HEK293T (cell line): ENCODE data around the gene ZNF436.
"Not testable (repeated sequence)": the region's sequence is repeated elsewhere in the genome, so short reads cannot be mapped to it uniquely, and the experiment has no call there.

Source experiments
- CTCF ChIA-PET: fragments of 350-600 bp; formaldehyde crosslinking; extraction: SDS; loops from one replicate; lab custom pipeline; 2021; ENCODE audit warnings: antibody characterized with exemption, inconsistent platforms; lab: Yijun Ruan, JAX
- POLR2A ChIA-PET: fragments of 350-600 bp; formaldehyde crosslinking; extraction: SDS; loops from one replicate; lab custom pipeline; 2020; ENCODE audit warnings: antibody characterized with exemption, inconsistent platforms; lab: Yijun Ruan, JAX
- DNase-seq: peaks from one replicate; pipeline ENCODE4 v3.0.0; 2012; ENCODE audit warnings: mixed read lengths; ENCODE audit errors: extremely low spot score
- ARNT ChIP-seq: fragments of 450-650 bp; IDR thresholded peaks from 2 replicates; pipeline ENCODE4 v1.6.1; 2017; ENCODE audit warnings: mild to moderate bottlenecking
- BHLHE40 ChIP-seq: fragments of 450-650 bp; IDR thresholded peaks from 2 replicates; pipeline ENCODE4 v1.6.1; 2016; ENCODE audit warnings: mild to moderate bottlenecking, moderate library complexity, borderline replicate concordance
- CTBP1 ChIP-seq: fragments of 450-650 bp; IDR thresholded peaks from 2 replicates; pipeline ENCODE4 v1.6.1; 2016; ENCODE audit warnings: borderline replicate concordance
- ELF4 ChIP-seq: fragments of 450-650 bp; IDR thresholded peaks from 2 replicates; pipeline ENCODE4 v1.6.1; 2017; ENCODE audit warnings: antibody characterized with exemption
- FOXA1 ChIP-seq: fragments of 450-650 bp; IDR thresholded peaks from 2 replicates; pipeline ENCODE4 v1.6.1; 2016; ENCODE audit warnings: mild to moderate bottlenecking
- FOXK2 ChIP-seq: fragments of 450-650 bp; IDR thresholded peaks from 2 replicates; pipeline ENCODE4 v1.6.1; 2016; ENCODE audit warnings: mild to moderate bottlenecking
- FOXM1 ChIP-seq: fragments of 450-650 bp; IDR thresholded peaks from 2 replicates; pipeline ENCODE4 v1.6.1; 2017; ENCODE audit warnings: mild to moderate bottlenecking, borderline replicate concordance
- HDGF ChIP-seq: fragments of 450-650 bp; IDR thresholded peaks from 2 replicates; pipeline ENCODE4 v1.6.1; 2017; ENCODE audit warnings: antibody characterized with exemption, borderline replicate concordance
- L3MBTL2 ChIP-seq: fragments of 450-650 bp; conservative IDR thresholded peaks from 2 replicates; pipeline ENCODE4 v1.6.1; 2016; ENCODE audit warnings: mild to moderate bottlenecking
- LEF1 ChIP-seq: fragments of 450-650 bp; IDR thresholded peaks from 2 replicates; pipeline ENCODE4 v1.6.1; 2017; ENCODE audit warnings: mild to moderate bottlenecking, borderline replicate concordance
- NFRKB ChIP-seq: fragments of 450-650 bp; IDR thresholded peaks from 2 replicates; pipeline ENCODE4 v1.6.1; 2016; ENCODE audit warnings: mild to moderate bottlenecking, moderate library complexity
- PKNOX1 ChIP-seq: fragments of 450-650 bp; IDR thresholded peaks from 2 replicates; pipeline ENCODE4 v1.6.1; 2016
- SP1 ChIP-seq: fragments of 450-650 bp; IDR thresholded peaks from 2 replicates; pipeline ENCODE4 v1.6.1; 2017
- SUZ12 ChIP-seq: fragments of 450-650 bp; IDR thresholded peaks from 2 replicates; pipeline ENCODE4 v1.6.1; 2016; ENCODE audit warnings: mild to moderate bottlenecking
- TARDBP ChIP-seq: fragments of 450-650 bp; IDR thresholded peaks from 2 replicates; pipeline ENCODE4 v1.6.1; 2016
- ZNF384 ChIP-seq: fragments of 450-650 bp; IDR thresholded peaks from 2 replicates; pipeline ENCODE4 v1.6.1; 2016

The ZNF436 gene

GRCh38 chr1:23380719-23381118 lies 11.1 kb upstream of the ZNF436 start:
- POLR2A ChIA-PET = interaction anchor here (0.8 to 1.5 kb wide), 2 partner anchors 13 to 36 kb away, joined by 3 to 4 read pairs; partner anchors contain the start of gene HNRNPR
- TF ChIP-seq BHLHE40 = no peak
- no peak for TF ChIP-seq FOXK2
- no peak for TF ChIP-seq NFRKB
- no peak for TF ChIP-seq ELF4
- no peak for TF ChIP-seq TARDBP
- no peak for TF ChIP-seq ARNT
- no peak for TF ChIP-seq PKNOX1
- TF ChIP-seq L3MBTL2 = no peak
- no peak for TF ChIP-seq HDGF
- no peak for TF ChIP-seq CTBP1
- no peak for TF ChIP-seq SP1
- TF ChIP-seq SUZ12 = no peak
- no peak for TF ChIP-seq LEF1
- TF ChIP-seq ZNF384 = no peak
- no peak for TF ChIP-seq FOXA1
- TF ChIP-seq FOXM1 = no peak
- CTCF ChIA-PET = interaction anchor here (0.8 kb wide), 1 partner anchor 23 kb away, joined by 7 read pairs; no protein-coding TSS in a partner anchor
- DNase-seq = no peak

- ChIA-PET POLR2A (interaction anchor here (0.8 to 1.5 kb wide), 2 partner anchors 12 to 36 kb away, joined by 3 to 4 read pairs; partner anchors contain the start of gene HNRNPR), CTCF (interaction anchor here (0.8 kb wide), 1 partner anchor 24 kb away, joined by 7 read pairs; no protein-coding TSS in a partner anchor)
- DNase-seq = not testable (repeated sequence)
Observed at GRCh38 chr1:23380236-23380635, 10.6 kb upstream of the ZNF436 start.

- CTCF ChIA-PET = interaction anchor here (0.6 to 0.7 kb wide), 2 partner anchors 123 to 148 kb away, joined by 3 to 5 read pairs; no protein-coding TSS in a partner anchor
- no peak for DNase-seq
- POLR2A ChIA-PET = interaction anchor here (1.1 to 1.9 kb wide), 3 partner anchors 9 to 33 kb away, joined by 4 to 8 read pairs (median 5); partner anchors contain the start of gene HNRNPR
- no peak for TF ChIP-seq SUZ12
- TF ChIP-seq PKNOX1 = no peak
- 0 out of 2 replicates have a peak, but pooled peaks have one; percentile 34 for TF ChIP-seq ZNF384
- no peak for TF ChIP-seq NFRKB
- TF ChIP-seq ELF4 = no peak
- TF ChIP-seq FOXA1 = no peak
Observed at GRCh38 chr1:23376890-23377811, 7.5 kb upstream of the ZNF436 start.

- POLR2A ChIA-PET, CTCF ChIA-PET, DNase-seq: not testable (repeated sequence)
Observed at GRCh38 chr1:23374079-23374735, 4.6 kb upstream of the ZNF436 start.

GRCh38 chr1:23371987-23372880 lies 2.6 kb upstream of the ZNF436 start:
- ChIA-PET POLR2A (interaction anchor here (1.9 to 4.8 kb wide), 2 partner anchors 27 to 28 kb away, joined by 9 to 97 read pairs; partner anchors contain the start of gene HNRNPR), CTCF (no interaction called here)
- DNase-seq = no peak

GRCh38 chr1:23370709-23371584 lies 1.3 kb upstream of the ZNF436 start:
- peak; percentile 41 for DNase-seq
- ChIA-PET CTCF (interaction anchor here (1.6 kb wide), 1 partner anchor 33 kb away, joined by 7 read pairs; no protein-coding TSS in a partner anchor), POLR2A (interaction anchor here (4.8 kb wide), 1 partner anchor 26 kb away, joined by 97 read pairs; the partner anchor contains the start of gene HNRNPR)
- TF ChIP-seq FOXK2 = no peak
- peak; percentile 67; the same call in 1 of the 2 replicates for TF ChIP-seq ZNF384
- TF ChIP-seq NFRKB = no peak

More at GRCh38 chr1:23371987-23372880, 2.6 kb upstream of the ZNF436 start:
- TF ChIP-seq L3MBTL2 = peak; percentile 79
- no peak for TF ChIP-seq BHLHE40
